H1 (cell line): Measurements from ENCODE around the gene DIP2C.

Experiments
- SRF ChIP-seq: IDR thresholded peaks from 2 replicates; pipeline ENCODE4 v1.6.1; 2011; ENCODE audit warnings: mild to moderate bottlenecking, low read depth, low read length, moderate library complexity
- TAF1 ChIP-seq: IDR thresholded peaks from 2 replicates; pipeline ENCODE4 v1.6.1; 2011; ENCODE audit warnings: mild to moderate bottlenecking, low read depth, low read length
- TF ChIP-seq, protein P1 (sequence below), 3 experiments: IDR thresholded peaks; 1 replicate in 2 of 3; 2 replicates in 1 of 3; pipeline versions ENCODE4 v1.5.1 to v1.6.1; 2011; ENCODE audit warnings: low read length in 3 of 3, mild to moderate bottlenecking in 3 of 3, inconsistent platforms in 2 of 3, low read depth in 1 of 3, moderate library complexity in 1 of 3; ENCODE audit not compliant: insufficient read depth in 1 of 3; ENCODE audit errors: control extremely low read depth in 1 of 3

DNA sequence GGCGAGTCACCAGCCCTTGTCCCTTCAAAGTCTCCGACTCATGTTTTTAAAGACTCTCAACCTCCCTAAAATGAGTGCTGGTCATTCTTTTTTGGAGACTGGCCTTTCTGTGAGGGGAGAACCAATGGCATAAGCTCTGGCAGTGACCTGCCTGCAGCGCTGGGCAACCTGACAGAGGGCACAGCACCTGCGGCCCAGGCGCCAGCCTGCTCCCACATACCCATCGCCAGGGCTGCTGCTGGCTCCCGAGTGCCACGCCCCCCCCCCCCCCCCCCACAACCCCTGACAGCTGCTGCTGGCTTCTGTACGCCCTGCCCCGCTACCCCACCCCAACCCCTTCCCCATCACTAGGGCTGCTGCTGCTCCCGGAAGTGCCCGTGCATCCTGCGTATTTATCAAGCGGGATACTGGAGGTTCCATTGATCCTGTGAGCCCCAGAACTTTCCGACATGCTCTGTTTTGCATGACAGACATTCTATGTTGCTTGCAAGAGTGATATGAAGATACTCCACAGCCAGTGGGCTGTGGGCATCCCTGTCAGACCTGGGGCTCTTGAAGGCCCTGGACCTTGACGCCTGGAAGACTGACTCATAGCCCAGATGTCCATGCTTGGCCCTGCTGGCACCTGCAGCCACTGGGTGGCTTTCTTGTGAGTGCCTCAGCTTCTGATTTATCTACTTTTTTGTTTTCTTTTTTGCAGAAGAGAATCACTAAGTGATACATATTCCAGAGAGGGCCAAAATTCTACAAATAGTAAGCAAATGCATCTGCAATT lies 310.4 kb downstream of the DIP2C start:
- no peak for TF ChIP-seq SRF
- TF ChIP-seq, protein P1, sequence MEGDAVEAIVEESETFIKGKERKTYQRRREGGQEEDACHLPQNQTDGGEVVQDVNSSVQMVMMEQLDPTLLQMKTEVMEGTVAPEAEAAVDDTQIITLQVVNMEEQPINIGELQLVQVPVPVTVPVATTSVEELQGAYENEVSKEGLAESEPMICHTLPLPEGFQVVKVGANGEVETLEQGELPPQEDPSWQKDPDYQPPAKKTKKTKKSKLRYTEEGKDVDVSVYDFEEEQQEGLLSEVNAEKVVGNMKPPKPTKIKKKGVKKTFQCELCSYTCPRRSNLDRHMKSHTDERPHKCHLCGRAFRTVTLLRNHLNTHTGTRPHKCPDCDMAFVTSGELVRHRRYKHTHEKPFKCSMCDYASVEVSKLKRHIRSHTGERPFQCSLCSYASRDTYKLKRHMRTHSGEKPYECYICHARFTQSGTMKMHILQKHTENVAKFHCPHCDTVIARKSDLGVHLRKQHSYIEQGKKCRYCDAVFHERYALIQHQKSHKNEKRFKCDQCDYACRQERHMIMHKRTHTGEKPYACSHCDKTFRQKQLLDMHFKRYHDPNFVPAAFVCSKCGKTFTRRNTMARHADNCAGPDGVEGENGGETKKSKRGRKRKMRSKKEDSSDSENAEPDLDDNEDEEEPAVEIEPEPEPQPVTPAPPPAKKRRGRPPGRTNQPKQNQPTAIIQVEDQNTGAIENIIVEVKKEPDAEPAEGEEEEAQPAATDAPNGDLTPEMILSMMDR (IDR thresholded peaks at IDR 0.05; ENCODE audit: control extremely low read depth in 1 of 3, insufficient read depth in 1 of 3, low read depth in 1 of 3, low read length in 3 of 3) = no peak
- TF ChIP-seq TAF1 = no peak
